B cell (primary cell): Measurements from ENCODE around the gene MRRF. TPM values are rescaled to one million over a fixed set of nuclear protein-coding genes. Genes with fewer than 3 reads are reported as not detected.

Experiments used
- ATAC-seq: fragments of 200-7000 bp; cut with Tn5 transposase; one replicate; pipeline ENCODE4 v1.10.0; 2021; ENCODE audit warnings: low read depth, mild to moderate bottlenecking, moderate number of reproducible peaks, moderate library complexity
- CTCF ChIA-PET: fragments of 350-600 bp; sonication (Branson Sonifier 250); formaldehyde crosslinking; loops from one replicate; lab custom pipeline; 2021; ENCODE audit warnings: antibody characterized with exemption, inconsistent platforms; lab: Charles Lee
- POLR2A ChIA-PET: fragments of 350-600 bp; sonication (Branson Sonifier 250); formaldehyde crosslinking; loops from one replicate; lab custom pipeline; 2021; ENCODE audit warnings: antibody characterized with exemption; lab: Charles Lee
- DNase-seq: peaks from one replicate; pipeline ENCODE4 v3.0.0; 2013
- H2AFZ ChIP-seq: 2 replicates; pipeline ENCODE4 v1.6.1; 2012; ENCODE audit warnings: mild to moderate bottlenecking, low read depth, low read length; ENCODE audit not compliant: insufficient read depth, poor library complexity, severe bottlenecking
- H3K27ac ChIP-seq, 2 donors: 1 replicate in 1 of 2; 2 replicates in 1 of 2; pipeline ENCODE4 v1.5.1; 2012 to 2013; ENCODE audit warnings: low read length in 2 of 2, mild to moderate bottlenecking in 2 of 2, moderate library complexity in 1 of 2
- H3K27me3 ChIP-seq, 4 experiments: fragments of 200-600 bp in 1 of 4; sonication (generic) in 1 of 4; replicated peaks in 1 of 4; 1 replicate in 2 of 4; 2 replicates in 2 of 4; pipeline versions ENCODE4 v1.6.1 to v1.7.0; 2013 to 2016; ENCODE audit warnings: low read length in 3 of 4, mild to moderate bottlenecking in 2 of 4, mixed read lengths in 1 of 4, moderate library complexity in 1 of 4; ENCODE audit not compliant: insufficient read depth in 4 of 4, control insufficient read depth in 3 of 4; ENCODE audit errors: control extremely low read depth in 1 of 4
- H3K36me3 ChIP-seq, 2 experiments: replicated peaks in 1 of 2; 1 replicate in 1 of 2; 2 replicates in 1 of 2; pipeline versions ENCODE4 v1.6.1 to v1.7.1; 2013; ENCODE audit warnings: low read length in 1 of 2; ENCODE audit not compliant: insufficient read depth in 2 of 2, control insufficient read depth in 1 of 2; ENCODE audit errors: control extremely low read depth in 1 of 2, extremely low read depth in 1 of 2
- H3K4me1 ChIP-seq, 2 donors: fragments of 200-600 bp in 1 of 2; sonication (generic) in 1 of 2; 1 replicate in 1 of 2; 2 replicates in 1 of 2; pipeline versions ENCODE4 v1.5.1 to v1.6.1; 2013 to 2017; ENCODE audit warnings: low read length in 2 of 2; ENCODE audit not compliant: control insufficient read depth in 2 of 2, insufficient read depth in 2 of 2
- H3K4me2 ChIP-seq: replicated peaks from 2 replicates; pipeline ENCODE3; 2012; ENCODE audit warnings: mild to moderate bottlenecking, low read depth, low read length; ENCODE audit not compliant: poor library complexity, severe bottlenecking
- H3K4me3 ChIP-seq, 5 experiments: fragments of 200-600 bp in 1 of 5; sonication (generic) in 1 of 5; 1 replicate in 3 of 5; 2 replicates in 2 of 5; pipeline versions ENCODE4 v1.5.1 to v1.7.0; 2011 to 2016; ENCODE audit warnings: low read length in 4 of 5, mild to moderate bottlenecking in 4 of 5, low read depth in 2 of 5, control low read depth in 1 of 5, moderate library complexity in 1 of 5; ENCODE audit not compliant: insufficient read depth in 1 of 5; ENCODE audit errors: control extremely low read depth in 1 of 5, extremely low read depth in 1 of 5
- H3K79me2 ChIP-seq: fragments of 200-600 bp; sonication (generic); one replicate; pipeline ENCODE4 v1.6.0; 2016; ENCODE audit warnings: low read length; ENCODE audit not compliant: control insufficient read depth, insufficient read depth
- H3K9ac ChIP-seq: fragments of 200-600 bp; sonication (generic); 2 replicates; pipeline ENCODE4 v1.6.1; 2017; ENCODE audit warnings: mild to moderate bottlenecking, low read length, moderate library complexity
- H3K9me3 ChIP-seq, 3 donors: one replicate each; pipeline versions ENCODE4 v1.6.1 to v1.7.1; 2013; ENCODE audit warnings: low read length in 2 of 3; ENCODE audit not compliant: control insufficient read depth in 2 of 3, insufficient read depth in 1 of 3; ENCODE audit errors: control extremely low read depth in 1 of 3
- H4K20me1 ChIP-seq: 2 replicates; pipeline ENCODE4 v1.6.0; 2012; ENCODE audit warnings: mild to moderate bottlenecking, low read length; ENCODE audit not compliant: insufficient read depth, control insufficient read depth, poor library complexity, severe bottlenecking
- H3K27ac Mint-ChIP-seq: one replicate; pipeline ENCODE4 v1.8.0; 2021; ENCODE audit warnings: mixed read lengths
- H3K27me3 Mint-ChIP-seq: one replicate; pipeline ENCODE4 v1.8.0; 2021; ENCODE audit warnings: mixed read lengths
- H3K4me1 Mint-ChIP-seq: one replicate; pipeline ENCODE4 v1.8.0; 2021; ENCODE audit warnings: mixed read lengths
- H3K4me3 Mint-ChIP-seq: one replicate; pipeline ENCODE4 v1.8.0; 2021; ENCODE audit warnings: mixed read lengths
- H3K9me3 Mint-ChIP-seq: one replicate; pipeline ENCODE4 v1.8.0; 2022; ENCODE audit warnings: mixed read lengths; ENCODE audit not compliant: insufficient read depth
- EZH2 ChIP-seq: IDR thresholded peaks from 2 replicates; pipeline ENCODE4 v1.6.1; 2012; ENCODE audit warnings: borderline replicate concordance, low read depth, mild to moderate bottlenecking, moderate library complexity, low read length; ENCODE audit not compliant: insufficient read depth, poor library complexity, severe bottlenecking
- WGBS: methylation state at CpG from one replicate; pipeline ENCODE4 v1.1.5; 2013; ENCODE audit warnings: missing lambda C conversion rate; ENCODE audit not compliant: insufficient coverage; 5-methylcytosine and 5-hydroxymethylcytosine counted together
- intact Hi-C: fragments of 100-400 bp; cut with micrococcal nuclease; formaldehyde crosslinking; loops from one replicate; pipeline ENCODE4 v1.10.0; 2022
- polyA plus RNA-seq: library from polyadenylated mRNA; depleted of rRNA; stranded (reverse); fragments of >200 nt; gene quantifications from 2 replicates; pipeline ENCODE4 v1.2.3, GENCODE V29; 2012
- total RNA-seq, 2 donors: library from RNA; stranded (reverse); fragments of 120-200 nt in 1 of 2; gene quantifications; 1 replicate in 1 of 2; 2 replicates in 1 of 2; pipeline versions ENCODE4 v1.2.3 to v1.2.4, GENCODE V29; 2013 to 2022
- TF ChIP-seq, protein P1 (sequence below): fragments of 200-600 bp; IDR thresholded peaks from one replicate; pipeline ENCODE4 v1.8.0; 2022; ENCODE audit warnings: antibody characterized with exemption, mild to moderate bottlenecking

Gene MRRF
- total and polyA plus RNA-seq, 2 donors (not counting 1 experiment from before 2014, with no cell fraction given): 38.6 to 44.9 TPM

DNA sequence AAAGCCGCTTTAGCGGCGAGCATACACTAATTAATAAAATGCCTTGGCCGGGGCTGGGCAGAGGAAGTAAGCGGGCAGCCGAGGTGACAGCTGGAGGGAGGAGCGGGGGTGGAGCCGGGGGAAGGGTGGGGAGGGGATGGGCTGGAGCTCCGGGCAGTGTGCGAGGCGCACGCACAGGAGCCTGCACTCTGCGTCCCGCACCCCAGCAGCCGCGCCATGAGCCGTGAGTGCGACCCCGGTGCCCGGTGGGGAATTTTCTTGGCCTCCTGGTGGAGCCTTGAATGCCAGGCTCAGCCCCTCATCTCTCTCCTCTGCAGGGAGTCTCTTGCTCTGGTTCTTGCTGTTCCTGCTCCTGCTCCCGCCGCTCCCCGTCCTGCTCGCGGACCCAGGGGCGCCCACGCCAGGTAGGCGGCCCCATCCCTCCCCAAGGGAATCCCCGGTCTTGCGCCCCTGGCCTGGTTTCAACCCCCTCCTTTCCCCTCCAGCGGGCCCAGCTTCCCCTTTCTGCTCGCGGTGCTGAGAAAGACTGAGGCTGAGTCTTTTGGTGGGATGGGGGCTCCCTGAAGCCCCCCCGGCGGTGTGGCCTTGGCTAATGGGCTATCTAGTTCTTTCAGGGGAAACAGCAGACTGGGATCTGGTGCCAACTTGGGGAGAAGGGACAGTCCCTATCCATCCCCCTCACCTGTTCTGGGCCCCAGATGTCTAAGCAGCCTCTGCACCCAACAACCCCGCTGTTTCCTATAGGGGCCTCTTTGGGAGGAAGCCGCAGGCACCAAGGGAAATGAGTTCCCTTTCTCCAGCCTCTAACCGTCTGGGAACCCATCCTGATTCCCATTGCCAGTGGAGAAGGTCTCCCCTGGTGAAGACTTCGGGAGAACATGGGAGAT is 106.4 kb downstream of the MRRF start, which contains the start of gene PTGS1:
Gene PTGS1, plus strand, starts transcription at position 156 of the 887 bp plus-strand sequence. Its CDS starts 61 bp downstream, at position 217.
- no peaks in the 10 kb centered on the region for H3K27me3 Mint-ChIP-seq
- POLR2A ChIA-PET: interaction anchor here (0.6 to 1.2 kb wide), 3 partner anchors 19 to 25 kb away, joined by 3 to 5 read pairs (median 3); no protein-coding TSS in a partner anchor
- peak within 1 kb of the TSS; percentile 82 for H3K9ac ChIP-seq

More for the DNA sequence above, 106.4 kb downstream of the MRRF start, which contains the start of gene PTGS1:
- intact Hi-C loops: loop anchor here (1.0 kb wide), 1 partner anchor 19 kb away; no protein-coding TSS in a partner anchor
- Histone ChIP-seq H4K20me1 (no peaks in the 10 kb centered on the region), H3K9me3 (peaks cover 0 to 5% (median 0%) of the 10 kb centered on the region in 3 donors), H3K4me2 (peak within 1 kb of the TSS; percentile 96), H3K36me3 (no peaks in the 10 kb centered on the region), H3K27ac (peak within 1 kb of the TSS; percentile 67 to 76), H2AFZ (peak within 1 kb of the TSS; percentile 76), H3K4me3 (peak within 1 kb of the TSS; percentile 59 to 87 (median 63)), H3K4me1 (peaks cover 25 to 38% of the 10 kb centered on the region in 2 donors), H3K27me3 (no peaks in the 10 kb centered on the region), H3K79me2 (peaks cover 16% of the 10 kb centered on the region)
- Mint-ChIP-seq H3K4me3 (peak within 1 kb of the TSS; percentile 91), H3K27ac (peak within 1 kb of the TSS; percentile 82), H3K9me3 (no peaks in the 10 kb centered on the region), H3K4me1 (peaks cover 46% of the 10 kb centered on the region)
- DNase-seq (peak; percentile 72), ATAC-seq (peak; percentile 77)
- CTCF ChIA-PET: interaction anchor here (1.4 to 3.0 kb wide), 5 partner anchors 11 to 457 kb away, joined by 3 to 16 read pairs (median 5); partner anchors contain the start of gene PDCL
- TF ChIP-seq, protein P1, sequence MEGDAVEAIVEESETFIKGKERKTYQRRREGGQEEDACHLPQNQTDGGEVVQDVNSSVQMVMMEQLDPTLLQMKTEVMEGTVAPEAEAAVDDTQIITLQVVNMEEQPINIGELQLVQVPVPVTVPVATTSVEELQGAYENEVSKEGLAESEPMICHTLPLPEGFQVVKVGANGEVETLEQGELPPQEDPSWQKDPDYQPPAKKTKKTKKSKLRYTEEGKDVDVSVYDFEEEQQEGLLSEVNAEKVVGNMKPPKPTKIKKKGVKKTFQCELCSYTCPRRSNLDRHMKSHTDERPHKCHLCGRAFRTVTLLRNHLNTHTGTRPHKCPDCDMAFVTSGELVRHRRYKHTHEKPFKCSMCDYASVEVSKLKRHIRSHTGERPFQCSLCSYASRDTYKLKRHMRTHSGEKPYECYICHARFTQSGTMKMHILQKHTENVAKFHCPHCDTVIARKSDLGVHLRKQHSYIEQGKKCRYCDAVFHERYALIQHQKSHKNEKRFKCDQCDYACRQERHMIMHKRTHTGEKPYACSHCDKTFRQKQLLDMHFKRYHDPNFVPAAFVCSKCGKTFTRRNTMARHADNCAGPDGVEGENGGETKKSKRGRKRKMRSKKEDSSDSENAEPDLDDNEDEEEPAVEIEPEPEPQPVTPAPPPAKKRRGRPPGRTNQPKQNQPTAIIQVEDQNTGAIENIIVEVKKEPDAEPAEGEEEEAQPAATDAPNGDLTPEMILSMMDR: no peak
- no peak for TF ChIP-seq EZH2
- WGBS: 2% methylated on average over 28 of the region's 39 CpGs
